ENCODE results near the gene SCAMP4. TPM values are rescaled to one million over a fixed set of nuclear protein-coding genes. Genes with fewer than 3 reads are reported as not detected.
"Not testable (repeated sequence)": the region's sequence is repeated elsewhere in the genome, so short reads cannot be mapped to it uniquely, and the experiment has no call there.

SCAMP4 gene
- total RNA-seq, 1 donor = 49.2 TPM

DNA sequence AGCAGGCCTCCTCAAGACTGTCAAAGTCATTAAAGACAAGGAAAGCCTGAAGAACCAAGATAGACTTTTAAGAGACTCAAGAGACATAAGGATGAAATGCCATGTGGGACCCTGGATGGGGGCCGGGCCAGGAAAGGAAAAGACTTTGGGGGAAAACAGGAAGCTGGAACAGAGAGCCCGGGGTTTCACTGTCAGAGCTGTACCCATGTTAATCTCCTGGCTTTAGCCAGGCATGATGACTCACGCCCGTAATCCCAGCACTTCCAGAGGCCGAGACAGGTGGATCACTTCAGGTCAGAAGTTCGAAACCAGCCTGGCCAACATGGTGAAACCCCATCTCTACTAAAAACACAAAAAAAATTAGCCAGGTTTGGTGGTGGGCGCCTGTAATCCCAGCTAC lies 36.2 kb upstream of the SCAMP4 start:
- DNase-seq (ENCODE audit: low read depth) = no peak

DNA sequence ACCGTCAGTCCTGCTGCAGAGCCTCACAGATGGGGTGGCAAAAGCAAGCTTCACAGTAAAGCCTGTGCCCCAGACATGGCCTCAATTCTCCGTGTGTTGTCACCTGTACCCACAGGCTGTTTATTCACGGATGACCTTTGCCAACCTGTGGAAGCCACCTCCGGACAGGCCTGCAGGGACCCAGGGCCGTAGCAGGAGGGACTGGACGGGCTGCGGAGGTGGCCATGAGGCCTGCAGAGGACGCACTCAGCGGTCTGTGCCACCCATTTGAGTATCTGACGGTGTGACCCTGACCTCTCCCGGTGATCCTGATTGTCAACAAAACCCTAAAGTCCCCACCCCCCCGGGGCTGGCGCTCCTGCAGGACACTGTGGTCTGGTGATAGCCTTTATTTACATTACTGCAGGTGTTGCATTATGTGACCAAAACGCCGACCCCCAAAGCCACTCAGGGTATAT lies 34.0 kb upstream of the SCAMP4 start:
- DNase-seq (ENCODE audit: low read depth) = no peak
- no peak overlapping the region for H3K4me3 ChIP-seq (ENCODE audit: low read depth, low read length)
- TF ChIP-seq, protein P1, sequence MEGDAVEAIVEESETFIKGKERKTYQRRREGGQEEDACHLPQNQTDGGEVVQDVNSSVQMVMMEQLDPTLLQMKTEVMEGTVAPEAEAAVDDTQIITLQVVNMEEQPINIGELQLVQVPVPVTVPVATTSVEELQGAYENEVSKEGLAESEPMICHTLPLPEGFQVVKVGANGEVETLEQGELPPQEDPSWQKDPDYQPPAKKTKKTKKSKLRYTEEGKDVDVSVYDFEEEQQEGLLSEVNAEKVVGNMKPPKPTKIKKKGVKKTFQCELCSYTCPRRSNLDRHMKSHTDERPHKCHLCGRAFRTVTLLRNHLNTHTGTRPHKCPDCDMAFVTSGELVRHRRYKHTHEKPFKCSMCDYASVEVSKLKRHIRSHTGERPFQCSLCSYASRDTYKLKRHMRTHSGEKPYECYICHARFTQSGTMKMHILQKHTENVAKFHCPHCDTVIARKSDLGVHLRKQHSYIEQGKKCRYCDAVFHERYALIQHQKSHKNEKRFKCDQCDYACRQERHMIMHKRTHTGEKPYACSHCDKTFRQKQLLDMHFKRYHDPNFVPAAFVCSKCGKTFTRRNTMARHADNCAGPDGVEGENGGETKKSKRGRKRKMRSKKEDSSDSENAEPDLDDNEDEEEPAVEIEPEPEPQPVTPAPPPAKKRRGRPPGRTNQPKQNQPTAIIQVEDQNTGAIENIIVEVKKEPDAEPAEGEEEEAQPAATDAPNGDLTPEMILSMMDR (IDR thresholded peaks at IDR 0.05; ENCODE audit: insufficient read depth, low read depth, low read length) = no peak

More for the DNA sequence above, 36.2 kb upstream of the SCAMP4 start:
- TF ChIP-seq, protein P1 (IDR thresholded peaks at IDR 0.05; ENCODE audit: insufficient read depth, low read depth, low read length) = no peak
- no peak overlapping the region for H3K4me3 ChIP-seq (ENCODE audit: low read depth, low read length)

DNA sequence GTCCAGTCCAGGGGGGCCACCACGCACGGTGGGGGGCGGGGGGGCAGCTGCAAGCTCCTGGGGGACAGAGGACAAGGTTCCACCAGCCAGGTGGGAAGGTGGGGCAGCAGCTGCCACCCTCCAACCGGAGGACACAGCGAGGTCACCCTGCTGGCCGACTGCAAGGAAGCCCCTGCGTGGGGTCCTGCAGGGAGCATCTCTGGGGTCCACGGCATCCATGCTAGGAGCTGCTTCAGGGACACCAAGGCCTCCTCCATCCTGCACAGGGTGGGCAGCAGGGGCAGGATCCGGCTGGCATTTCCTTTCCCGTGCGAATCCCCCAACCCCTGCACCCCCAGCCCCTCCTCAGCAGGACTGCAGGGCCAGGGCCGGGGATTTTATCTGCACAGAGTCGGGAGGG lies 33.6 kb upstream of the SCAMP4 start:
- TF ChIP-seq, protein P1 (IDR thresholded peaks at IDR 0.05; ENCODE audit: insufficient read depth, low read depth, low read length) = no peak
- no peak for DNase-seq (ENCODE audit: low read depth)
- no peak overlapping the region for H3K4me3 ChIP-seq (ENCODE audit: low read depth, low read length)

DNA sequence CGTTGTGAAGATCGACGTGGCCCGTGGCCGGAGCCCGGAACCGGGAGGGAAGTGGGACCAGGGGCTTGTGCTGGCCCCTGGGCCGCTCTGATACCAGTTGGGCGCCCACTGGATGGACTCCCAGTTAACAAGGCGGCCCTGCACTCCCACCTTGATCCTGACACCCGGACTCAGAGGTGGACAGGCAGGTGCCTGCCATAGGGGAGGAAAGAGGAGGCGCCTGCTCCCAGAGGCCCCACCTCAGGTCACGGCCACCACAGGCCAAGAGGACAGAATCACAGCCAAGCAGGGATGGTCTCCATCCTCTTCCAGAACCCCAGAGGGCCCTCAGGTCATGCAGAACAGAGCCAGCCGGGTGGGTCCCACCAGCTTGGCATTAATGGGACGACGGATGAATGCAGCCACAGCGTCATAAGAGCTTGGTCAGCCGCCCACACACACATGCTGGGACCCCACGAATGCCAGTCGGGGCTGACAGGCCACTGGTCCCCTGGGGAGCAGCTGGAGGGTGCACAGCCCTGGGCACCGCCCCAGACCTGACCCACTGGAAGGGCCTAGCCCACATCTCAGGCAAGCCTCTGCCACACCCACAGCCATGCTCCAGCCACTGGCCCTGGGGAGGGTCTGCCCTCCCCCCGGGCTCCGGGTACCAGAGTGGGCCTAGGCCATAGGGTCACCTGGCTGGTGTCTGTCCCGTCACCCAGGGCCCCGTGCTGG lies 32.2 kb upstream of the SCAMP4 start:
- no peak for DNase-seq (ENCODE audit: low read depth)
- TF ChIP-seq, protein P1 (IDR thresholded peaks at IDR 0.05; ENCODE audit: insufficient read depth, low read depth, low read length) = no peak

DNA sequence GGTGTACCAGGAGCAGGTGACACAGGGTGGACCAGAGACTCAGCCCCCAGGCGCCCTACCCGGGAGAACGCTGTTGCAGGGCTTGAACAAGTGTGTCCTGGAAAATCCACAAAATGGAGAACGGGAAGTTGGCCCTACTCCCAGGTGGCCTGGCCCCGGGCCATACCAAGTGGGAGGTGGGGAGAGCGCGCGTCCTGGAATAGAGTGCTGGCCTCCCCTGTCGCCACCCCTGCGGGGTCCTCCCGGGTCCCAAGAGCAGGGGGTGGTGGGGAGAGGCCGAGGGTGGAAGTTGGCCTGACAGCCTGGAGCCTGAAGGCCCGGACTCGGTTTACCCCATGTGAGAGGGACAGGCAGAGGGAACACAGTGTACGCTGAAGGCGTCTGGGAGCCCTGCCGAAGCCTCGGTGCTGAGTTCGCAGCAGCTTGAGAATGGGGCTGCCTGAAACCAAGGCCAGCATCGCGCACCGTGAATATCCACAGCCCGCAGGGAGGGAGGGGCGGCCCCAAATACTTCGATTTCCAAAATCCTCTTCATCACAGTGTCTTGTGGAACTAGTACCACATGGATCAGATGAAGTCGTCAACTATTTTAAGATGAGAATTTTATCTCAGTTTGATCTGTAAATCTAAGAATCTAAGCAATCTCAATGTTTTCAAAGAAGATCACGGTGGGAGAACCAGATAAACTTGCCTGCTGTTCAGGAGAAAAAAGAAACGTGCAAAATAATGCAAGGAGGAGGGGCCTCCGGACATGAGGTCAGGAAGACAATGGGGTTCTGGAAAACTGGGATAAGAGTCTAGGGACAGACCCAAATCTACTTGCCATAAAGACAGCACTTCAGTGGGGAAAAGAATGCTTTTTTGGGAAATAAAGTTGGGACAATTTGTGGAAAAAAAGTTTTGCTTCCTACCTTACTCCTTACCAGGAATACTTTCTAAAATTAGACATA lies 31.4 kb upstream of the SCAMP4 start:
- peak overlapping the region; percentile 85 for H3K4me3 ChIP-seq (ENCODE audit: low read depth, low read length)
- TF ChIP-seq, protein P1 (IDR thresholded peaks at IDR 0.05; ENCODE audit: insufficient read depth, low read depth, low read length) = no peak
- DNase-seq (ENCODE audit: low read depth) = no peak

More for the DNA sequence above, 32.2 kb upstream of the SCAMP4 start:
- H3K4me3 ChIP-seq (ENCODE audit: low read depth, low read length) = no peak overlapping the region

DNA sequence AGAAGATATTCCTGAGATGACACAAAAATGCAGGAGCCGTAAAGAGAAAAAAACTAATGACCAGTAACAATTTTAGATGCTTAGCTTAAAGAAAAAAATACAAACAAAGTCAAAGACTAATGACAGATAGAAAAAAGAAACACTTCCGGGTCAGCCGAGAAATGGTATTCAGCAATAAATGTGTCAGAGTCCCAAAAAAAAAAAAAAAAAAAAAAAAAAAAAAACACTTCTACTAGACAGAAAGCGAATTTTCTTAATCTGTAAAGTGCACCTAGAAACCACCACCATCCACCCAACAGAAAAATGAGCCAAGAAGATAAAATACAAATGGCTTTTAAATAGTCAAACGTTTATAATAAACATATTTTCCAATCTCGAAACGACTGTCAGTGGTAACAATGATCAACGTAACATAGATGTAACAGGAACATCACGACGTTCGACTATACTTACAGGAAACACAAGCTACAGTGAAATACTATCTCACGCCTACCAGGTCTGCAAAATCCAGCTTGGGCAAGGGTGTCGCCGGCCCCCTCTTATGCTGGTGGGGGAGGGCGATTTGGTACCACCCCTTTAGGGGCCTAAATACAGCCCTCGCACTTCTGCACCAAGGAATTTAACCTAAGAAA lies 30.5 kb upstream of the SCAMP4 start:
- TF ChIP-seq, protein P1 (IDR thresholded peaks at IDR 0.05; ENCODE audit: insufficient read depth, low read depth, low read length) = no peak
- DNase-seq (ENCODE audit: low read depth) = no peak
- H3K4me3 ChIP-seq (ENCODE audit: low read depth, low read length) = peak overlapping the region; percentile 85

DNA sequence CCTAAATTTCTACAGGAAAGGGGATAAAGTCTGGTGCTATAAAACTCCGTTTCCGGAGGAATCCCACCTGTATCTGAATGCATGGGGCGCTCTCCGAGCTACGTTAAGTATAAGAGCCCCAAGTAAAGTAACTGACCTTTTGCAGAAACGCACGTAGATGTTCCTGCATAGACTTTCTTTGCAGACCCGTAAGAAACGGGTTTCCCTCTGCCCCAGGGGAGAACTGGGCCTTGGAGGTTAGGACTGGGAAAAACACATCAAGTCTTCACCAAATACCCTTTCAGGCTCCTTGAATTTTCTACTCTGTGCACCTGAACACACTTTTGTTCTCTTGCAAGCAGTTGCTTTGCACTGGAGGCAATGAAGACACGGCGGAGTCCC lies 29.9 kb upstream of the SCAMP4 start:
- peak overlapping the region; percentile 85 for H3K4me3 ChIP-seq (ENCODE audit: low read depth, low read length)
- DNase-seq (ENCODE audit: low read depth) = not testable (repeated sequence)

All from fibroblast of villous mesenchyme (primary cell).